Cardiac muscle cell (in vitro differentiated cells and primary cell): Measurements from ENCODE around the gene RPAIN. TPM values are rescaled to one million over a fixed set of nuclear protein-coding genes. Genes with fewer than 3 reads are reported as not detected.

Source experiments
- DNase-seq, 2 donors: peaks; one replicate each; pipeline versions ENCODE4 v3.0.0 to v3.0.0-alpha.2; 2010 to 2017; ENCODE audit warnings: low read depth in 1 of 2, low spot score in 1 of 2
- H3K27ac ChIP-seq: fragments of 200-600 bp; sonication (generic); 2 replicates; pipeline ENCODE4 v1.5.1; 2016
- H3K27me3 ChIP-seq: fragments of 200-600 bp; sonication (generic); 2 replicates; pipeline ENCODE4 v1.6.0; 2016; ENCODE audit warnings: control low read depth
- H3K36me3 ChIP-seq: fragments of 200-600 bp; sonication (generic); 2 replicates; pipeline ENCODE4 v1.5.1; 2016; ENCODE audit warnings: control low read depth
- H3K4me1 ChIP-seq: fragments of 200-600 bp; sonication (generic); 2 replicates; pipeline ENCODE4 v1.8.1; 2017; ENCODE audit warnings: low read depth, mild to moderate bottlenecking, mixed run types
- H3K4me3 ChIP-seq: fragments of 200-600 bp; sonication (generic); 2 replicates; pipeline ENCODE4 v1.5.1; 2016; ENCODE audit warnings: mild to moderate bottlenecking
- H3K9me3 ChIP-seq: fragments of 200-600 bp; sonication (generic); 2 replicates; pipeline ENCODE4 v1.5.1; 2017; ENCODE audit warnings: low read depth, mild to moderate bottlenecking, control low read depth
- CTCF ChIP-seq: IDR thresholded peaks from 2 replicates; pipeline ENCODE4 v1.5.1; 2012; ENCODE audit warnings: low read depth, mild to moderate bottlenecking, low read length
- polyA plus RNA-seq: library from polyadenylated mRNA; unstranded; fragments of >200 nt; fragmentation: Nextera tagmentation; extraction: Ambion mirVana; gene quantifications from 2 replicates; pipeline ENCODE4 v1.2.1, GENCODE V29; 2016
- total RNA-seq: library from RNA; depleted of rRNA; stranded (reverse); fragments of >200 nt; gene quantifications from 2 replicates; pipeline ENCODE4 v1.2.3, GENCODE V29; 2016

The RPAIN gene
- total and polyA plus RNA-seq, 2 experiments from 2014 or later: 119 to 185 TPM

- H3K9me3 ChIP-seq: no peaks in the 10 kb centered on the region
- no peak for TF ChIP-seq CTCF
- DNase-seq: no peak
- H3K27ac ChIP-seq: no peak overlapping the region
- no peaks in the 10 kb centered on the region for H3K4me1 ChIP-seq
- H3K36me3 ChIP-seq: peaks cover 46% of the 10 kb centered on the region
- H3K4me3 ChIP-seq: no peak overlapping the region
- no peaks in the 10 kb centered on the region for H3K27me3 ChIP-seq
Observed at GRCh38 chr17:5473906-5474305, 53.9 kb downstream of the RPAIN start.

DNA sequence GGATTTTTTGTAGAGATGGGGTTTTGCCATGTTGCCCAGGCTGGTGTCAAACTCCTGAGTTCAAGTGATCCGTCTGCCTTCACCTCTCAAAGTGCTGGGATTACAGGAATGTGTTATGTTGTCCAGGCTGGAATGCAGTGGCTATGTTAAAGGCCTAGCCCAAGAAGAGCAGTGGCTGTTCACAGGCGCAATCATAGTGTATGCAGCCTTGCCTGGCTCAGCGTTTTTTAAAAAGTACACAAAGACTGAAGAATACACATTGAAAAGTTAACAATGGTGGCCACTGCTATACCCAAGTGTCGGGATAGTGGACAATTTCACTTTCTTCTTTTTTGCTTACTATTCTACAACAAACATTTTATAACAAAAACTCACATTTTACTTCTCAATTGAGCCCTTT is 59.0 kb downstream of the RPAIN start:
- Histone ChIP-seq H3K4me1 (no peaks in the 10 kb centered on the region), H3K4me3 (no peak overlapping the region), H3K27ac (no peak overlapping the region), H3K27me3 (no peaks in the 10 kb centered on the region), H3K36me3 (peaks cover 59% of the 10 kb centered on the region), H3K9me3 (no peaks in the 10 kb centered on the region)
- TF ChIP-seq CTCF: no peak
- DNase-seq: no peak

DNA sequence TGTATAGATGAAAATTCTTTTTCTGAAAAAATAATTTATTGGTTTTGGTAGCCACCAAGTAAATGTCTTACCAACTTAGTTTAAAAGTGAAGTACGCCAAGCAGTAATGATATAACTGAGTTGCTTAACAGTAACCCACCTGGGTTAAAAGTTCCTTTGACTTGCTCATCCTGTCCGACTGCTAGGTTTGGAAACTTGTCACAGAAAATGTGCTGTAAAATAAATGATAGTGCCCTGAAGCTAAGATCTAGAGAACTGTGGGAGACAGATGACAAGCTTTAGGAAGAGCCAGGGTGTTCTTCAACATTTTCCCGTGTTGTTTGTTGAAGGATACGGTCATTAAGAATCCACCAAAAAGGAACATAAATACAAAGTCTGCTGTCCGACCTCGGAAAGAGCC is 61.0 kb downstream of the RPAIN start:
- H3K4me3 ChIP-seq: no peak overlapping the region
- no peak for DNase-seq
- no peaks in the 10 kb centered on the region for H3K9me3 ChIP-seq
- H3K4me1 ChIP-seq: no peaks in the 10 kb centered on the region
- H3K27me3 ChIP-seq: no peaks in the 10 kb centered on the region
- TF ChIP-seq CTCF: no peak
- peaks cover 48% of the 10 kb centered on the region for H3K36me3 ChIP-seq
- no peak overlapping the region for H3K27ac ChIP-seq

- Histone ChIP-seq H3K9me3 (no peaks in the 10 kb centered on the region), H3K27ac (no peak overlapping the region), H3K4me3 (no peak overlapping the region), H3K4me1 (no peaks in the 10 kb centered on the region), H3K27me3 (no peaks in the 10 kb centered on the region), H3K36me3 (peaks cover 46% of the 10 kb centered on the region)
- no peak for DNase-seq
- TF ChIP-seq CTCF: no peak
Observed at GRCh38 chr17:5481451-5481850, 61.5 kb downstream of the RPAIN start.

Other genes with a start within 250 kb of the RPAIN start
- gene ZNF594, start 228.3 kb upstream of the RPAIN start, total RNA-seq: 23.3 and 30.6 TPM in 2 replicates
- gene ZNF594, start 228.3 kb upstream of the RPAIN start, polyA plus RNA-seq: 13.6 and 16.2 TPM in 2 replicates
- gene SCIMP, start 185.3 kb upstream of the RPAIN start, total RNA-seq: not detected in 2 replicates
- gene SCIMP, start 185.3 kb upstream of the RPAIN start, polyA plus RNA-seq: 0.72 and 0.91 TPM in 2 replicates
- 37.5 and 38.5 TPM in 2 replicates for gene RABEP1, start 137.9 kb upstream of the RPAIN start, total RNA-seq
- 36.0 and 43.5 TPM in 2 replicates for gene RABEP1, start 137.9 kb upstream of the RPAIN start, polyA plus RNA-seq
- gene NUP88, start 520 bp upstream of the RPAIN start, total RNA-seq: 86.3 and 89.7 TPM in 2 replicates
- gene NUP88, start 520 bp upstream of the RPAIN start, polyA plus RNA-seq: 70.5 and 74.4 TPM in 2 replicates
- 156 and 211 TPM in 2 replicates for gene C1QBP, start 19.0 kb downstream of the RPAIN start, total RNA-seq
- gene C1QBP, start 19.0 kb downstream of the RPAIN start, polyA plus RNA-seq: 241 and 299 TPM in 2 replicates
- gene DHX33, start 48.8 kb downstream of the RPAIN start, total RNA-seq: 7.8 and 12.2 TPM in 2 replicates
- 1.6 and 3.2 TPM in 2 replicates for gene DHX33, start 48.8 kb downstream of the RPAIN start, polyA plus RNA-seq
- 17.9 and 30.4 TPM in 2 replicates for gene DERL2, start 66.0 kb downstream of the RPAIN start, total RNA-seq
- gene DERL2, start 66.0 kb downstream of the RPAIN start, polyA plus RNA-seq: 46.7 and 73.5 TPM in 2 replicates
- 11.2 and 21.3 TPM in 2 replicates for gene MIS12, start 66.4 kb downstream of the RPAIN start, total RNA-seq
- gene MIS12, start 66.4 kb downstream of the RPAIN start, polyA plus RNA-seq: 26.9 and 31.1 TPM in 2 replicates
- 103 and 138 TPM in 2 replicates for gene NLRP1, start 164.3 kb downstream of the RPAIN start, total RNA-seq
- gene NLRP1, start 164.3 kb downstream of the RPAIN start, polyA plus RNA-seq: 82.5 and 102 TPM in 2 replicates